ENCODE data around the gene SBK1. TPM values are rescaled to one million over a fixed set of nuclear protein-coding genes. Genes with fewer than 3 reads are reported as not detected.

SBK1 gene
- total and polyA plus RNA-seq, 2 of the 4 experiments (the other 2 are of a cell fraction): under 0.01 to 0.05 TPM

DNA sequence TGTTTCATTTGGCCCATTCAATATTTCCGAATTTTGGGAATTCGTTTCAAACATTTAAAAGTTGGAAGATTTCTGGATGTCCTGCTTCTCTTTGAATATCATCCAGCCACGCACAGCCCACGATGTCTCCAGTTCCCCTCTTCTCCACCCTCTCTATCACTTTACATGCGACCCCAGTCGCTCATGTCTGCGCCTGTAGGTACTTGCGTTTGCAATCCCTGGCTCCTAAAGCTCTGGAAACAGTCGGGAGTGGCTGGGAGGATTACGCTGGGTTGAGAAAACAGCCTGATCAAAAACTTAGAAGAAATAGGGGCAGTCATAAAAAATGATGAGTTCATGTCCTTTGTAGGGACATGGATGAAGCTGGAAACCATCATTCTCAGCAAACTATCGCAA is 1.5 kb upstream of the SBK1 start:
- no peak overlapping the region for H3K14ac ChIP-seq (replicated peaks; ENCODE audit: low read depth, low read length)
- no peak overlapping the region for H3K4me3 ChIP-seq (ENCODE audit: insufficient read depth, low read depth, low read length)
- no peak overlapping the region for H2AFZ ChIP-seq (replicated peaks; ENCODE audit: low read length, poor library complexity)
- no peak for ATAC-seq (ENCODE audit: low read depth)
- intact Hi-C loops (cut with micrococcal nuclease) (no loop called here), in situ Hi-C loops (cut with MboI; ENCODE audit: low sequenced_read_pairs) (loop anchor here (10.0 kb wide), 1 partner anchor 314 kb away; no protein-coding TSS in a partner anchor), dilution Hi-C loops (cut with HindIII; ENCODE audit: low sequenced_read_pairs, unreplicated experiment) (no loop called here)
- no CpG with 5 or more reads among the region's 11 CpGs for WGBS, 2 experiments (ENCODE audit: extremely low coverage in 2 of 2, insufficient read length in 1 of 2)
- no peak overlapping the region for H4K8ac ChIP-seq (ENCODE audit: low read depth in 2 of 2, low read length in 2 of 2)
- no peak overlapping the region for H2BK20ac ChIP-seq (ENCODE audit: low read depth, low read length)
- no peak overlapping the region for H3K4me2 ChIP-seq (ENCODE audit: low read depth, low read length)
- H2AK5ac ChIP-seq (ENCODE audit: low read depth, low read length): no peak overlapping the region
- H3K27me3 ChIP-seq (ENCODE audit: control insufficient read depth, insufficient read depth, low read length): peaks cover 46% of the 10 kb centered on the region
- no peak overlapping the region for H2AK9ac ChIP-seq (replicated peaks; ENCODE audit: low read depth, low read length, poor library complexity)
- no peak overlapping the region for H3K9ac ChIP-seq (ENCODE audit: low read depth, low read length)
- no peak overlapping the region for H2BK15ac ChIP-seq (ENCODE audit: low read depth, low read length)
- H2BK120ac ChIP-seq (ENCODE audit: low read depth, low read length): no peak overlapping the region
- no peak for DNase-seq
- no peak overlapping the region for H3K23ac ChIP-seq (ENCODE audit: low read depth, low read length)
- peaks cover 4% of the 10 kb centered on the region; the same call in 1 of the 2 replicates for H3K9me1 ChIP-seq (ENCODE audit: insufficient read depth, low read length)
- H3K56ac ChIP-seq (ENCODE audit: extremely low read depth, insufficient read depth, low read length): no peak overlapping the region
- H2BK5ac ChIP-seq (ENCODE audit: low read depth, low read length, poor library complexity, severe bottlenecking): no peak overlapping the region
- no peak overlapping the region for H3K18ac ChIP-seq (ENCODE audit: low read depth, low read length)
- TF ChIP-seq MXI1 (IDR thresholded peaks at IDR 0.05; ENCODE audit: borderline replicate concordance, low read depth, low read length) (no peak), RFX5 (IDR thresholded peaks at IDR 0.05; ENCODE audit: low read depth, low read length) (no peak), MAFK (IDR thresholded peaks at IDR 0.05; ENCODE audit: low read depth, low read length) (no peak), BHLHE40 (IDR thresholded peaks at IDR 0.05; ENCODE audit: low read depth, low read length) (no peak), CHD1 (IDR thresholded peaks at IDR 0.05; ENCODE audit: low read depth, low read length) (no peak), RCOR1 (IDR thresholded peaks at IDR 0.05; ENCODE audit: insufficient replicate concordance, low read length) (no peak), NFE2L2 (IDR thresholded peaks at IDR 0.05; ENCODE audit: low read depth, low read length) (no peak), MAZ (IDR thresholded peaks at IDR 0.05; ENCODE audit: borderline replicate concordance, low read depth, low read length) (no peak), FOS (IDR thresholded peaks at IDR 0.05; ENCODE audit: low read depth, low read length) (no peak), USF2 (IDR thresholded peaks at IDR 0.05; ENCODE audit: low read depth, low read length) (no peak), SMC3 (IDR thresholded peaks at IDR 0.05; ENCODE audit: low read depth, low read length) (no peak), RAD21 (IDR thresholded peaks at IDR 0.05; ENCODE audit: low read length) (no peak), POLR2A (IDR thresholded peaks at IDR 0.05; ENCODE audit: low read depth, low read length) (no peak), CEBPB (IDR thresholded peaks at IDR 0.05; ENCODE audit: low read depth, low read length) (no peak)
- H3K79me1 ChIP-seq (ENCODE audit: low read depth in 1 of 2, low read length in 2 of 2): no peaks in the 10 kb centered on the region
- CTCF ChIA-PET: interaction anchor here (1.0 kb wide), 1 partner anchor 13 kb away, joined by 4 read pairs; no protein-coding TSS in a partner anchor
- H4K91ac ChIP-seq (ENCODE audit: insufficient read depth, low read depth, low read length): no peak overlapping the region
- POLR2A ChIA-PET (ENCODE audit: unreplicated experiment): no interaction called here
- H3K9me3 ChIP-seq (ENCODE audit: control insufficient read depth, insufficient read depth, low read length): no peaks in the 10 kb centered on the region
- BruUV-seq (replicated peaks): no TSS peak
- H4K20me1 ChIP-seq (ENCODE audit: insufficient read depth, low read length): peaks cover 7% of the 10 kb centered on the region; the same call in 1 of the 2 replicates
- no peak overlapping the region for H3K4ac ChIP-seq (ENCODE audit: low read depth, low read length)
- no peak overlapping the region for H3K27ac ChIP-seq (ENCODE audit: insufficient read depth, low read length)
- no peaks in the 10 kb centered on the region for H3K4me1 ChIP-seq (ENCODE audit: control insufficient read depth, insufficient read depth, low read length)
- H4K5ac ChIP-seq (ENCODE audit: low read depth, low read length): no peak overlapping the region
- H3K36me3 ChIP-seq (ENCODE audit: control insufficient read depth, insufficient read depth, low read length): no peaks in the 10 kb centered on the region

All from IMR-90 (cell line).